IMR-90 (cell line): ENCODE results near the gene SLC29A3. TPM values are rescaled to one million over a fixed set of nuclear protein-coding genes. Genes with fewer than 3 reads are reported as not detected.

ENCODE experiments used
- ATAC-seq: fragments of 200-7000 bp; cut with Tn5 transposase; 2 replicates; pipeline ENCODE4 v1.9.1; 2020; ENCODE audit warnings: low read depth, mild to moderate bottlenecking, moderate library complexity
- BruUV-seq: library from RNA; stranded (reverse); fragments of 400-500 nt; replicated peaks from 2 replicates; lab custom pipeline; 2021; lab: Mats Ljungman, UMichigan
- CTCF ChIA-PET: fragments of 300-600 bp; formaldehyde crosslinking; extraction: SDS; loops from one replicate; lab custom pipeline; 2021; ENCODE audit warnings: antibody characterized with exemption; lab: Yijun Ruan, JAX
- POLR2A ChIA-PET: fragments of 300-600 bp; sonication (Branson Sonifier 250); formaldehyde crosslinking; loops from one replicate; lab custom pipeline; 2022; ENCODE audit warnings: antibody characterized with exemption; ENCODE audit not compliant: unreplicated experiment; lab: Charles Lee
- DNase-seq: peaks from one replicate; pipeline ENCODE4 v3.0.0; 2013
- H2AFZ ChIP-seq: replicated peaks from 2 replicates; pipeline ENCODE3; 2013; ENCODE audit warnings: low read length, mild to moderate bottlenecking; ENCODE audit not compliant: poor library complexity
- H2AK5ac ChIP-seq: 2 replicates; pipeline ENCODE4 v1.6.1; 2013; ENCODE audit warnings: low read depth, low read length, inconsistent platforms
- H2AK9ac ChIP-seq: replicated peaks from 2 replicates; pipeline ENCODE3; 2013; ENCODE audit warnings: mild to moderate bottlenecking, low read depth, low read length, moderate library complexity; ENCODE audit not compliant: poor library complexity
- H2BK120ac ChIP-seq: 2 replicates; pipeline ENCODE4 v1.6.1; 2013; ENCODE audit warnings: low read depth, low read length, inconsistent platforms
- H2BK15ac ChIP-seq: 3 replicates; pipeline ENCODE4 v1.6.1; 2013; ENCODE audit warnings: low read depth, low read length, inconsistent platforms
- H2BK20ac ChIP-seq: 2 replicates; pipeline ENCODE4 v1.6.1; 2013; ENCODE audit warnings: low read depth, mild to moderate bottlenecking, inconsistent platforms, low read length, moderate library complexity
- H2BK5ac ChIP-seq: 2 replicates; pipeline ENCODE4 v1.6.1; 2013; ENCODE audit warnings: mild to moderate bottlenecking, low read depth, low read length, inconsistent platforms; ENCODE audit not compliant: poor library complexity, severe bottlenecking
- H3K14ac ChIP-seq: replicated peaks from 2 replicates; pipeline ENCODE4 v1.6.1; 2013; ENCODE audit warnings: low read depth, low read length, inconsistent platforms
- H3K18ac ChIP-seq: 2 replicates; pipeline ENCODE4 v1.6.1; 2013; ENCODE audit warnings: low read depth, low read length, control low read depth
- H3K23ac ChIP-seq: 2 replicates; pipeline ENCODE4 v1.6.1; 2013; ENCODE audit warnings: low read depth, low read length, inconsistent platforms
- H3K27ac ChIP-seq: 2 replicates; pipeline ENCODE4 v1.5.1; 2013; ENCODE audit warnings: mild to moderate bottlenecking, control low read depth, low read length; ENCODE audit not compliant: insufficient read depth
- H3K27me3 ChIP-seq: 2 replicates; pipeline ENCODE4 v1.6.1; 2013; ENCODE audit warnings: low read length; ENCODE audit not compliant: control insufficient read depth, insufficient read depth
- H3K36me3 ChIP-seq: 2 replicates; pipeline ENCODE4 v1.6.1; 2013; ENCODE audit warnings: low read length, mixed read lengths; ENCODE audit not compliant: control insufficient read depth, insufficient read depth
- H3K4ac ChIP-seq: 2 replicates; pipeline ENCODE4 v1.6.1; 2013; ENCODE audit warnings: low read depth, low read length, inconsistent platforms
- H3K4me1 ChIP-seq: 2 replicates; pipeline ENCODE4 v1.6.1; 2013; ENCODE audit warnings: low read length, mixed read lengths; ENCODE audit not compliant: control insufficient read depth, insufficient read depth
- H3K4me2 ChIP-seq: 2 replicates; pipeline ENCODE4 v1.6.1; 2013; ENCODE audit warnings: low read depth, mild to moderate bottlenecking, control low read depth, low read length, moderate library complexity
- H3K4me3 ChIP-seq: 2 replicates; pipeline ENCODE4 v1.5.1; 2013; ENCODE audit warnings: low read depth, mild to moderate bottlenecking, control low read depth, low read length, moderate library complexity; ENCODE audit not compliant: insufficient read depth
- H3K56ac ChIP-seq: 2 replicates; pipeline ENCODE4 v1.6.1; 2013; ENCODE audit warnings: low read length, inconsistent platforms; ENCODE audit not compliant: insufficient read depth; ENCODE audit errors: extremely low read depth
- H3K79me1 ChIP-seq, 2 experiments: 2 replicates each; pipeline ENCODE4 v1.6.1; 2013; ENCODE audit warnings: low read length in 2 of 2, inconsistent platforms in 1 of 2, low read depth in 1 of 2
- H3K9ac ChIP-seq: 2 replicates; pipeline ENCODE4 v1.6.1; 2013; ENCODE audit warnings: low read depth, low read length, control low read depth
- H3K9me1 ChIP-seq: 2 replicates; pipeline ENCODE4 v1.6.1; 2013; ENCODE audit warnings: low read length, inconsistent platforms; ENCODE audit not compliant: insufficient read depth
- H3K9me3 ChIP-seq: 2 replicates; pipeline ENCODE4 v1.6.1; 2013; ENCODE audit warnings: low read length; ENCODE audit not compliant: control insufficient read depth, insufficient read depth
- H4K20me1 ChIP-seq: 2 replicates; pipeline ENCODE4 v1.6.1; 2013; ENCODE audit warnings: low read length, inconsistent platforms; ENCODE audit not compliant: insufficient read depth
- H4K5ac ChIP-seq: 2 replicates; pipeline ENCODE4 v1.6.1; 2013; ENCODE audit warnings: mild to moderate bottlenecking, low read depth, low read length, control low read depth
- H4K8ac ChIP-seq, 2 experiments: 2 replicates each; pipeline ENCODE4 v1.6.1; 2013; ENCODE audit warnings: low read depth in 2 of 2, low read length in 2 of 2, control low read depth in 1 of 2, inconsistent platforms in 1 of 2
- H4K91ac ChIP-seq: 2 replicates; pipeline ENCODE4 v1.6.1; 2013; ENCODE audit warnings: low read depth, low read length, inconsistent platforms; ENCODE audit not compliant: insufficient read depth
- BHLHE40 ChIP-seq: fragments of 150-350 bp; IDR thresholded peaks from 2 replicates; pipeline ENCODE4 v1.6.1; 2016; ENCODE audit warnings: mild to moderate bottlenecking, low read depth, low read length
- CEBPB ChIP-seq: IDR thresholded peaks from 2 replicates; pipeline ENCODE4 v1.6.1; 2012; ENCODE audit warnings: low read depth, low read length, improper control_type of control experiment
- CHD1 ChIP-seq: IDR thresholded peaks from 2 replicates; pipeline ENCODE4 v1.6.1; 2012; ENCODE audit warnings: low read depth, low read length, improper control_type of control experiment
- ELK1 ChIP-seq: fragments of 150-350 bp; IDR thresholded peaks from 2 replicates; pipeline ENCODE4 v1.6.1; 2016; ENCODE audit warnings: low read depth, mild to moderate bottlenecking, low read length, moderate library complexity, borderline replicate concordance
- FOS ChIP-seq: fragments of 150-350 bp; IDR thresholded peaks from 2 replicates; pipeline ENCODE4 v1.6.1; 2016; ENCODE audit warnings: low read depth, low read length
- MAFK ChIP-seq: IDR thresholded peaks from 2 replicates; pipeline ENCODE4 v1.6.1; 2012; ENCODE audit warnings: low read depth, low read length, improper control_type of control experiment
- MAZ ChIP-seq: IDR thresholded peaks from 2 replicates; pipeline ENCODE4 v1.6.1; 2012; ENCODE audit warnings: low read depth, mild to moderate bottlenecking, low read length, improper control_type of control experiment, moderate library complexity, borderline replicate concordance
- NFE2L2 ChIP-seq: fragments of 150-350 bp; IDR thresholded peaks from 2 replicates; pipeline ENCODE4 v1.6.1; 2016; ENCODE audit warnings: low read depth, mild to moderate bottlenecking, low read length
- POLR2A ChIP-seq: IDR thresholded peaks from 2 replicates; pipeline ENCODE4 v1.6.1; 2012; ENCODE audit warnings: mild to moderate bottlenecking, low read depth, low read length
- RAD21 ChIP-seq: IDR thresholded peaks from 2 replicates; pipeline ENCODE4 v1.6.1; 2012; ENCODE audit warnings: low read length, improper control_type of control experiment
- RCOR1 ChIP-seq: IDR thresholded peaks from 2 replicates; pipeline ENCODE4 v1.6.1; 2012; ENCODE audit warnings: mild to moderate bottlenecking, low read length, improper control_type of control experiment; ENCODE audit not compliant: insufficient replicate concordance
- RFX5 ChIP-seq: IDR thresholded peaks from 2 replicates; pipeline ENCODE4 v1.8.0; 2012; ENCODE audit warnings: low read depth, mild to moderate bottlenecking, low read length, moderate library complexity
- SMC3 ChIP-seq: fragments of 150-350 bp; IDR thresholded peaks from 2 replicates; pipeline ENCODE4 v1.6.1; 2016; ENCODE audit warnings: low read depth, mild to moderate bottlenecking, antibody characterized with exemption, low read length, moderate library complexity
- USF2 ChIP-seq: fragments of 150-350 bp; IDR thresholded peaks from 2 replicates; pipeline ENCODE4 v1.6.1; 2017; ENCODE audit warnings: mild to moderate bottlenecking, antibody characterized with exemption, low read length, low read depth
- WGBS, 2 experiments: methylation state at CpG; one replicate each; pipeline versions ENCODE4 v1.1.5 to v1.1.7; 2013; ENCODE audit warnings: missing lambda C conversion rate in 2 of 2; ENCODE audit not compliant: insufficient read length in 1 of 2; ENCODE audit errors: extremely low coverage in 2 of 2; 5-methylcytosine and 5-hydroxymethylcytosine counted together
- dilution Hi-C: fragments of 300-500 bp; cut with HindIII; formaldehyde crosslinking; loops from one replicate; pipeline ENCODE4 v1.14.3; 2018; ENCODE audit warnings: low sequenced_read_pairs; ENCODE audit not compliant: unreplicated experiment
- in situ Hi-C: fragments of 300-500 bp; cut with MboI; formaldehyde crosslinking; loops from 3 replicates; pipeline ENCODE4 v1.14.3; 2019; ENCODE audit warnings: low sequenced_read_pairs, inconsistent platforms, mixed read lengths
- intact Hi-C: fragments of 100-400 bp; cut with micrococcal nuclease; formaldehyde crosslinking; loops from 2 replicates; pipeline ENCODE4 v1.10.0; 2022
- polyA plus RNA-seq, 3 experiments: library from polyadenylated mRNA; depleted of rRNA; stranded (reverse); fragments of >200 nt; gene quantifications; 2 replicates each; pipeline ENCODE4 v1.2.3, GENCODE V29; 2012; ENCODE audit warnings: low replicate concordance in 1 of 3
- total RNA-seq: library from RNA; depleted of rRNA; stranded (reverse); fragments of >200 nt; gene quantifications from 2 replicates; pipeline ENCODE4 v1.2.3, GENCODE V29; 2012
- TF ChIP-seq, protein P1 (sequence below): conservative IDR thresholded peaks from 2 replicates; pipeline ENCODE4 v1.5.1; 2012; ENCODE audit warnings: mild to moderate bottlenecking, low read depth, low read length, improper control_type of control experiment

SLC29A3 gene
- total and polyA plus RNA-seq, 2 of the 4 experiments (the other 2 are of a cell fraction), result 0.72 to 3.0 TPM

DNA sequence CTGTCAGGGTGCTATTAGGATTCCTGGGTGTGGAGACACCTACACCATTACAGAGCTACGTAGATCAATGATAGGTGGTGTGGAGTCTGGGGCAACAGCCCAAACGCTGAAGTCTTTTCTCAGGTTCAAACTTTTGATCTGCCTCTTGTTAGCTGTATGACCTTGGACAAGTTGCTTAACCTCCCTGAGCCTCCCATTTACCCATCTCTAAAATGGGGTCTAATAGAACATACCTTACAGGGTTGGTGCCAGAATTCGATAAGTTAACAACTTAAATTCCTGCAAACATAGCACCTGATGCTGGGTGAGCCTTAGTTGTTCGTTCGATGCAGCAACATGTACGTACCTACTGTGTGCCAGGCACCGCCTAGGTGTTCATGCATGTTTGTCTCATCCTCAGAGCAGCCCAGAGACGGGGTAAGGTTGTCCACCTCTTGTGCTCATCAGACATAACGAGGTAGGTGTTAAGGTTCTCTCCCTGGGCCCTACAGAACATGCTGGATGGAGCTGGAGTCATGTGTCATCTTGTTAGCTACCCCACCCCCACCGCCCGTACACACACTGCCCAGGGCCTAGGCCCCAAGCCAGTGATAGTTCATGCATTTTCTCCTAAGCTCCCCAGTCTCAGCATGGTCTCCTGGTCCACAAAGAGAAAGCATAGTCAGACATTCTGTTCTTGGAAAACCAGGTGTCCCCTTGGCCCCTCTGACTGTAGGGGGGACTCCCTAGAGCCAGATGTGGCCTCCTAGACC, 41.0 kb upstream of the SLC29A3 start:
- H2BK120ac ChIP-seq, result no peak overlapping the region
- intact Hi-C loops, result no loop called here
- H2BK5ac ChIP-seq, result no peak overlapping the region
- peaks cover 9% of the 10 kb centered on the region; the same call in 1 of the 2 replicates for H3K4me1 ChIP-seq
- no peak overlapping the region for H2BK20ac ChIP-seq
- no peak overlapping the region for H2AK5ac ChIP-seq
- H4K8ac ChIP-seq, result no peak overlapping the region
- H3K36me3 ChIP-seq, result no peaks in the 10 kb centered on the region; the same call in 1 of the 2 replicates
- H3K9me1 ChIP-seq, result no peaks in the 10 kb centered on the region
- H2AK9ac ChIP-seq, result no peak overlapping the region
- CTCF ChIA-PET, result interaction anchor here (0.8 kb wide), 1 partner anchor 8 kb away, joined by 3 read pairs; no protein-coding TSS in a partner anchor
- no peak overlapping the region for H3K14ac ChIP-seq
- H3K79me1 ChIP-seq, result no peaks in the 10 kb centered on the region
- POLR2A ChIA-PET, result no interaction called here
- H3K27ac ChIP-seq, result no peak overlapping the region
- H4K20me1 ChIP-seq, result no peaks in the 10 kb centered on the region
- DNase-seq (no peak), ATAC-seq (no peak)
- in situ Hi-C loops, result no loop called here
- no peak overlapping the region for H3K4me3 ChIP-seq
- H2BK15ac ChIP-seq, result no peak overlapping the region
- no peak overlapping the region for H3K9ac ChIP-seq
- H3K4ac ChIP-seq, result no peak overlapping the region
- 100% methylated on average over 4 of the region's 11 CpGs; no CpG with 5 or more reads in 1 of the 2 experiments for WGBS, 2 experiments
- H3K56ac ChIP-seq, result no peak overlapping the region
- no TSS peak for BruUV-seq
- no peaks in the 10 kb centered on the region for H3K27me3 ChIP-seq
- dilution Hi-C loops, result no loop called here
- H4K91ac ChIP-seq, result no peak overlapping the region
- no peak overlapping the region for H3K4me2 ChIP-seq
- H2AFZ ChIP-seq, result no peak overlapping the region
- H3K18ac ChIP-seq, result no peak overlapping the region
- H3K9me3 ChIP-seq, result no peaks in the 10 kb centered on the region
- no peak overlapping the region for H4K5ac ChIP-seq
- no peak overlapping the region for H3K23ac ChIP-seq
- TF ChIP-seq MAZ, result no peak
- no peak for TF ChIP-seq RAD21
- no peak for TF ChIP-seq NFE2L2
- no peak for TF ChIP-seq ELK1
- TF ChIP-seq FOS, result no peak
- TF ChIP-seq MAFK, result no peak
- no peak for TF ChIP-seq CEBPB
- TF ChIP-seq POLR2A, result no peak
- TF ChIP-seq USF2, result no peak
- no peak for TF ChIP-seq CHD1
- no peak for TF ChIP-seq BHLHE40
- no peak for TF ChIP-seq RCOR1
- TF ChIP-seq RFX5, result no peak
- TF ChIP-seq, protein P1, sequence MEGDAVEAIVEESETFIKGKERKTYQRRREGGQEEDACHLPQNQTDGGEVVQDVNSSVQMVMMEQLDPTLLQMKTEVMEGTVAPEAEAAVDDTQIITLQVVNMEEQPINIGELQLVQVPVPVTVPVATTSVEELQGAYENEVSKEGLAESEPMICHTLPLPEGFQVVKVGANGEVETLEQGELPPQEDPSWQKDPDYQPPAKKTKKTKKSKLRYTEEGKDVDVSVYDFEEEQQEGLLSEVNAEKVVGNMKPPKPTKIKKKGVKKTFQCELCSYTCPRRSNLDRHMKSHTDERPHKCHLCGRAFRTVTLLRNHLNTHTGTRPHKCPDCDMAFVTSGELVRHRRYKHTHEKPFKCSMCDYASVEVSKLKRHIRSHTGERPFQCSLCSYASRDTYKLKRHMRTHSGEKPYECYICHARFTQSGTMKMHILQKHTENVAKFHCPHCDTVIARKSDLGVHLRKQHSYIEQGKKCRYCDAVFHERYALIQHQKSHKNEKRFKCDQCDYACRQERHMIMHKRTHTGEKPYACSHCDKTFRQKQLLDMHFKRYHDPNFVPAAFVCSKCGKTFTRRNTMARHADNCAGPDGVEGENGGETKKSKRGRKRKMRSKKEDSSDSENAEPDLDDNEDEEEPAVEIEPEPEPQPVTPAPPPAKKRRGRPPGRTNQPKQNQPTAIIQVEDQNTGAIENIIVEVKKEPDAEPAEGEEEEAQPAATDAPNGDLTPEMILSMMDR, result no peak
- TF ChIP-seq SMC3, result no peak
